ENCODE measurements around the gene PCDHB1. TPM values are rescaled to one million over a fixed set of nuclear protein-coding genes. Genes with fewer than 3 reads are reported as not detected.

Gene PCDHB1
- total and polyA plus RNA-seq, 2 of the 8 experiments (the other 6 are each of a cell fraction or from before 2014, with no cell fraction given) = 0.03 to 0.04 TPM

DNA sequence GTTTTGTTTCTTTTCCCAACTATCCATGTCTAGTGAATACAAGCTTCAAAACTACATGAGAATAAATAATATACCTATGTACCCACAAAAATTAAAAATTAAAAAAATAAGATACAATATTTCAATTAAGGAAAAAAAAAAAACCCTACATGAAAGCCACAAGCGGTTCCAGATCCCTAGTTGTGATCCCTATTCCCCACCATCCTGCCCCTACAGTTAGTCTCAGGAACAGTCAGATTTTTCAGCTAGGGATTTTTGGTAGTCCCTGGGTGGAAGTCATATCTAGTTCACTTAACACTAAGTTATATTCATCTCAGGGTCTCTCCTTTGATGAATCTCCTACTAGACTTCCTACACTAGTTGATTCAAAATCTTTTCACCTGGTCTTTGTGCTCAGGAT lies 18.5 kb upstream of the PCDHB1 start:
- ChIA-PET POLR2A (ENCODE audit: partially characterized antibody) (interaction anchor here (0.7 to 1.1 kb wide), 2 partner anchors 29 to 31 kb away, joined by 3 read pairs; no protein-coding TSS in a partner anchor), CTCF (ENCODE audit: partially characterized antibody) (interaction anchor here (0.6 to 3.7 kb wide), 15 partner anchors 9 to 465 kb away, joined by 3 to 17 read pairs (median 4); partner anchors contain the start of genes PCDHA12 and PCDHAC1)
- no peak overlapping the region for H3K14ac ChIP-seq (ENCODE audit: insufficient read length)
- no peak overlapping the region for H4K8ac ChIP-seq (ENCODE audit: extremely low read depth, insufficient read depth, low read length)
- H3K9ac ChIP-seq (replicated peaks in 1 of 4; ENCODE audit: extremely low read depth in 1 of 4, low read depth in 3 of 4, low read length in 3 of 4) = no peak overlapping the region
- H3K56ac ChIP-seq (replicated peaks; ENCODE audit: insufficient read length, low read depth, low read length) = no peak overlapping the region
- no peak overlapping the region for H3K4me3 ChIP-seq (ENCODE audit: extremely low read depth in 1 of 4, insufficient read depth in 2 of 4, low read depth in 3 of 4, low read length in 4 of 4)
- no peak overlapping the region for H2BK20ac ChIP-seq (ENCODE audit: low read length)
- H3K23ac ChIP-seq (ENCODE audit: insufficient read length) = no peak overlapping the region
- H3K23me2 ChIP-seq (ENCODE audit: low read depth, low read length) = no peaks in the 10 kb centered on the region
- H3K4me2 ChIP-seq (ENCODE audit: insufficient read depth in 1 of 2, low read depth in 2 of 2, low read length in 2 of 2) = no peak overlapping the region
- H2BK12ac ChIP-seq (ENCODE audit: low read depth, low read length) = no peak overlapping the region
- no peak overlapping the region for H2BK15ac ChIP-seq (ENCODE audit: low read length)
- no peak overlapping the region for H3K4ac ChIP-seq (replicated peaks; ENCODE audit: insufficient read length, low read depth, low read length)
- H2BK120ac ChIP-seq (replicated peaks; ENCODE audit: low read depth, low read length) = no peak overlapping the region
- no peak overlapping the region for H3K27ac ChIP-seq (ENCODE audit: low read depth, low read length)
- 95% methylated on average over 1 of the region's 1 CpG; no CpG with 5 or more reads in 1 of the 2 experiments for WGBS, 2 experiments (ENCODE audit: extremely low coverage in 1 of 2, insufficient coverage in 1 of 2, insufficient read length in 1 of 2, insufficient replicate concordance in 2 of 2, low coverage in 1 of 2, low lambda C conversion rate in 2 of 2, missing lambda C conversion rate in 1 of 2)
- no peaks in the 10 kb centered on the region for H3K9me3 ChIP-seq (ENCODE audit: insufficient read depth in 2 of 2, low read depth in 1 of 2, low read length in 1 of 2)
- H4K91ac ChIP-seq (replicated peaks; ENCODE audit: insufficient read length, low read length) = no peak overlapping the region
- no peaks in the 10 kb centered on the region for H4K20me1 ChIP-seq (replicated peaks in 1 of 2; ENCODE audit: control insufficient read depth in 1 of 2, insufficient read depth in 2 of 2, low read length in 2 of 2)
- no peak overlapping the region for H4K5ac ChIP-seq (ENCODE audit: insufficient read length, low read depth, low read length)
- no peaks in the 10 kb centered on the region for H3K4me1 ChIP-seq (replicated peaks in 1 of 4; ENCODE audit: control insufficient read depth in 3 of 4, insufficient read depth in 4 of 4, low read length in 3 of 4)
- no peaks in the 10 kb centered on the region for H3K36me3 ChIP-seq (ENCODE audit: control insufficient read depth in 2 of 4, insufficient read depth in 4 of 4, low read length in 3 of 4)
- peak; percentile 20 to 52 for TF ChIP-seq RAD21 (IDR thresholded peaks at IDR 0.05 in 1 of 2, conservative IDR thresholded peaks at IDR 0.05 in 1 of 2; ENCODE audit: low read depth in 2 of 2, low read length in 2 of 2)
- TF ChIP-seq CTBP2 (IDR thresholded peaks at IDR 0.05; ENCODE audit: borderline replicate concordance, insufficient read depth, insufficient read length, low read length) = no peak
- TF ChIP-seq YY1 (IDR thresholded peaks at IDR 0.05; ENCODE audit: low read depth, low read length) = no peak
- no peak for TF ChIP-seq KDM4A (IDR thresholded peaks at IDR 0.05; ENCODE audit: low read depth, low read length, severe bottlenecking)
- TF ChIP-seq, protein P1, sequence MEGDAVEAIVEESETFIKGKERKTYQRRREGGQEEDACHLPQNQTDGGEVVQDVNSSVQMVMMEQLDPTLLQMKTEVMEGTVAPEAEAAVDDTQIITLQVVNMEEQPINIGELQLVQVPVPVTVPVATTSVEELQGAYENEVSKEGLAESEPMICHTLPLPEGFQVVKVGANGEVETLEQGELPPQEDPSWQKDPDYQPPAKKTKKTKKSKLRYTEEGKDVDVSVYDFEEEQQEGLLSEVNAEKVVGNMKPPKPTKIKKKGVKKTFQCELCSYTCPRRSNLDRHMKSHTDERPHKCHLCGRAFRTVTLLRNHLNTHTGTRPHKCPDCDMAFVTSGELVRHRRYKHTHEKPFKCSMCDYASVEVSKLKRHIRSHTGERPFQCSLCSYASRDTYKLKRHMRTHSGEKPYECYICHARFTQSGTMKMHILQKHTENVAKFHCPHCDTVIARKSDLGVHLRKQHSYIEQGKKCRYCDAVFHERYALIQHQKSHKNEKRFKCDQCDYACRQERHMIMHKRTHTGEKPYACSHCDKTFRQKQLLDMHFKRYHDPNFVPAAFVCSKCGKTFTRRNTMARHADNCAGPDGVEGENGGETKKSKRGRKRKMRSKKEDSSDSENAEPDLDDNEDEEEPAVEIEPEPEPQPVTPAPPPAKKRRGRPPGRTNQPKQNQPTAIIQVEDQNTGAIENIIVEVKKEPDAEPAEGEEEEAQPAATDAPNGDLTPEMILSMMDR (IDR thresholded peaks at IDR 0.05; ENCODE audit: control extremely low read depth in 1 of 3, insufficient read depth in 1 of 3, low read depth in 1 of 3, low read length in 3 of 3) = peak in 2 of 3 experiments; percentile 18 to 32; a peak in 2 of 4 replicates
- FAIRE-seq (peak; percentile 60), DNase-seq (ENCODE audit: low read depth in 1 of 2, low spot score in 2 of 2) (no peak)
- no peak overlapping the region for H2BK5ac ChIP-seq (ENCODE audit: low read depth, low read length)
- H3K27me3 ChIP-seq (replicated peaks in 1 of 4; ENCODE audit: control insufficient read depth in 3 of 4, extremely low read depth in 1 of 4, insufficient read depth in 3 of 4, low read length in 3 of 4) = no peaks in the 10 kb centered on the region; a peak in 1 of 7 replicates
- H3K18ac ChIP-seq (ENCODE audit: extremely low read depth, low read length) = no peak overlapping the region
- H3K79me1 ChIP-seq (ENCODE audit: low read depth, low read length) = no peaks in the 10 kb centered on the region
- H3K79me2 ChIP-seq (ENCODE audit: control insufficient read depth in 1 of 2, insufficient read depth in 2 of 2, low read length in 2 of 2) = no peaks in the 10 kb centered on the region
- H2AK5ac ChIP-seq (ENCODE audit: low read depth, low read length) = no peak overlapping the region
- 0 out of 2 replicates have a peak overlapping the region, but pooled peaks have one; percentile 8 for H2AFZ ChIP-seq (ENCODE audit: low read length)

Measured in H1 (cell line).